ENCODE data around the gene KLHDC7B. TPM values are rescaled to one million over a fixed set of nuclear protein-coding genes. Genes with fewer than 3 reads are reported as not detected.

KLHDC7B gene
- total RNA-seq: 0.07 to 0.11 TPM (median 0.09 TPM) in 3 replicates

GRCh38 chr22:50545522-50546325 lies at the start of gene KLHDC7B:
Gene KLHDC7B (plus strand): TSS chr22:50545899. CDS start chr22:50546244, 345 bp downstream.
- no peak within 1 kb of the TSS for H3K4me3 Mint-ChIP-seq
- H3K9me3 Mint-ChIP-seq: no peaks in the 10 kb centered on the region
- H3K4me1 Mint-ChIP-seq: peaks cover 13% of the 10 kb centered on the region
- TF ChIP-seq, protein P1, sequence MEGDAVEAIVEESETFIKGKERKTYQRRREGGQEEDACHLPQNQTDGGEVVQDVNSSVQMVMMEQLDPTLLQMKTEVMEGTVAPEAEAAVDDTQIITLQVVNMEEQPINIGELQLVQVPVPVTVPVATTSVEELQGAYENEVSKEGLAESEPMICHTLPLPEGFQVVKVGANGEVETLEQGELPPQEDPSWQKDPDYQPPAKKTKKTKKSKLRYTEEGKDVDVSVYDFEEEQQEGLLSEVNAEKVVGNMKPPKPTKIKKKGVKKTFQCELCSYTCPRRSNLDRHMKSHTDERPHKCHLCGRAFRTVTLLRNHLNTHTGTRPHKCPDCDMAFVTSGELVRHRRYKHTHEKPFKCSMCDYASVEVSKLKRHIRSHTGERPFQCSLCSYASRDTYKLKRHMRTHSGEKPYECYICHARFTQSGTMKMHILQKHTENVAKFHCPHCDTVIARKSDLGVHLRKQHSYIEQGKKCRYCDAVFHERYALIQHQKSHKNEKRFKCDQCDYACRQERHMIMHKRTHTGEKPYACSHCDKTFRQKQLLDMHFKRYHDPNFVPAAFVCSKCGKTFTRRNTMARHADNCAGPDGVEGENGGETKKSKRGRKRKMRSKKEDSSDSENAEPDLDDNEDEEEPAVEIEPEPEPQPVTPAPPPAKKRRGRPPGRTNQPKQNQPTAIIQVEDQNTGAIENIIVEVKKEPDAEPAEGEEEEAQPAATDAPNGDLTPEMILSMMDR (IDR thresholded peaks at IDR 0.05; ENCODE audit: unreplicated experiment): no peak
- no peaks in the 10 kb centered on the region for H3K27me3 Mint-ChIP-seq (ENCODE audit: low read depth)
- H3K27ac Mint-ChIP-seq: no peak within 1 kb of the TSS
- no peaks in the 10 kb centered on the region for H3K36me3 Mint-ChIP-seq
- DNase-seq (ENCODE audit: low spot score in 2 of 2, unreplicated experiment in 2 of 2): no peak

DNA sequence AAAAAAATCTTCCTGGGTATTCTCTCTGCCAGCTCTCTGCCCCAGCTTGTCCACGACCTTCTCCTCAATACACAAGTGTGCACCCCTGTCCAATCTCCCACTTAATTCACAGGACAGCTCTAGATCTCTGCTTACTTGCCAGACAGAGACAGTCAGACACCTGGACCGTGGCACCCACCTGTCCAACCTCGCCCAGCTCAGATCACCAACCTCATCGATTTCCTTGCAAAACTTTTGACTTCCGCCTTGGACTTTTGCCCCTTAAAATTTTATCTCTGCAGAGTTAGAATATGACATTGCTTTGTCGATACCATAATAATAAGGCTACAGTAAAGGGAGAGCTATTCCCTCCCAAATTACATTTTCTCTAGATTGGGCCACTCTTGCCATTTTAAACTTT lies 48.6 kb upstream of the KLHDC7B start:
- Mint-ChIP-seq H3K4me3 (no peak overlapping the region), H3K27ac (no peak overlapping the region), H3K27me3 (ENCODE audit: low read depth) (no peaks in the 10 kb centered on the region), H3K9me3 (no peaks in the 10 kb centered on the region), H3K36me3 (no peaks in the 10 kb centered on the region), H3K4me1 (peaks cover 2% of the 10 kb centered on the region)
- TF ChIP-seq, protein P1 (IDR thresholded peaks at IDR 0.05; ENCODE audit: unreplicated experiment): no peak
- no peak for DNase-seq (ENCODE audit: low spot score in 2 of 2, unreplicated experiment in 2 of 2)

DNA sequence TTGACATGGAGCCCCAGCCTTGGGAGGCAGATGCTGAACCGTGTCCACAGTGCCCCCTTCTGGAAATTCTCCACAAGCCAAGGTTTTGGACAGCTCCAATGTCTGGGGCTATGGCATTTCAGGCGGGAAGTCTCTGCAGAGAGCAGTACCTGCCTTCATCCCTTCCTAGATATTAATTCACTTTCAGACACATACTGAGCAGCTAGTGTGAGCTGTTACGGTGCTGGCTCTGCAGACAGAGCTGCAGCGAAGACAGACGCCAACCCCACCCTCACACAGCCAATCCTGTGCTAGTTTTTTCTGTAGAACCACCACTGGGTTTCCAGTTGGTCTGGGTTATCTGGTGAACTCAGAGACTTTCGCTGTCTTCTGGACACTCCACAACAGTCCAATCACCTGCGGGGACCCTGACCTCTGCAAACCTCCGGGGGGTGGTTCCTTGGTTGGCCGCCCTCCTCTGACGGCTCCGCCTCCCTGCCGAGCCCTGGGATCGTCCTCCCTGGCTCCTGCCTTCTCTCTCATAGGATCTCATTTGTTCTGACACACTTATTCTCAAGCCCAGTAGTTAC lies 47.3 kb upstream of the KLHDC7B start:
- no peak overlapping the region for H3K27ac Mint-ChIP-seq
- no peaks in the 10 kb centered on the region for H3K36me3 Mint-ChIP-seq
- TF ChIP-seq, protein P1 (IDR thresholded peaks at IDR 0.05; ENCODE audit: unreplicated experiment): peak; percentile 50
- peaks cover 2% of the 10 kb centered on the region for H3K4me1 Mint-ChIP-seq
- H3K9me3 Mint-ChIP-seq: no peaks in the 10 kb centered on the region
- H3K4me3 Mint-ChIP-seq: no peak overlapping the region
- no peaks in the 10 kb centered on the region for H3K27me3 Mint-ChIP-seq (ENCODE audit: low read depth)
- no peak for DNase-seq (ENCODE audit: low spot score in 2 of 2, unreplicated experiment in 2 of 2)

DNA sequence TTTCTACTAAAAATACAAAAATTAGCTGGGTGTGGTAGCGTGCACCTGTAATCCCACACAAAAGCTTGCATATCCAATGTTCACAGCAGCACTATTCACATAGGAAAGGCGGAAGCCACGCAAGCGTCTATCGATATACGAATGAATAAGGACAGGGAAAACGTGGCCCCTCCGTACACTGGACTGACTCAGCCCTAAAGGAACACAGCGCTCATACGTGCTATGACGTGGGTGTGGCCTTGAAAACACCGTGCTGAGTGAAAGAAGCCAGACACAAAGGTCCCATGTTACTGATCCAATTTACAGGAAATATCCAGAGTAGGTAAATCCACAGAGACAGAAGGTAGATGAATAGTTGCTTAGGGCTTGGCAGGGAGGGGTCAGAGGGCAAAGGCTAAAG lies 45.2 kb upstream of the KLHDC7B start:
- H3K36me3 Mint-ChIP-seq: no peaks in the 10 kb centered on the region
- no peaks in the 10 kb centered on the region for H3K27me3 Mint-ChIP-seq (ENCODE audit: low read depth)
- TF ChIP-seq, protein P1 (IDR thresholded peaks at IDR 0.05; ENCODE audit: unreplicated experiment): no peak
- H3K9me3 Mint-ChIP-seq: no peaks in the 10 kb centered on the region
- no peak for DNase-seq (ENCODE audit: low spot score in 2 of 2, unreplicated experiment in 2 of 2)
- peaks cover 2% of the 10 kb centered on the region for H3K4me1 Mint-ChIP-seq
- no peak overlapping the region for H3K27ac Mint-ChIP-seq
- no peak overlapping the region for H3K4me3 Mint-ChIP-seq

- DNase-seq (ENCODE audit: low spot score in 2 of 2, unreplicated experiment in 2 of 2): no peak
- Mint-ChIP-seq H3K4me1 (peaks cover 3% of the 10 kb centered on the region), H3K27me3 (ENCODE audit: low read depth) (no peaks in the 10 kb centered on the region), H3K36me3 (no peaks in the 10 kb centered on the region), H3K4me3 (no peak overlapping the region), H3K27ac (no peak overlapping the region), H3K9me3 (no peaks in the 10 kb centered on the region)
- TF ChIP-seq, protein P1 (IDR thresholded peaks at IDR 0.05; ENCODE audit: unreplicated experiment): no peak
These were observed 43.6 kb upstream of the KLHDC7B start for GRCh38 chr22:50502096-50502495.

All from mesothelial cell of epicardium (in vitro differentiated cells).